ENCODE results near the gene MRPL43. TPM values are rescaled to one million over a fixed set of nuclear protein-coding genes. Genes with fewer than 3 reads are reported as not detected.

MRPL43 gene
- total and polyA plus RNA-seq, 10 of the 15 experiments (the other 5 are each of a cell fraction or from before 2014, with no cell fraction given): 16.6 to 108 (median 65.1) TPM

GRCh38 chr10:101031796-101032636, 44.7 kb upstream of the MRPL43 start (continued):
- no peak for TF ChIP-seq SKIL (IDR thresholded peaks at IDR 0.05; ENCODE audit: low read depth, poor library complexity, severe bottlenecking)
- no peak for TF ChIP-seq PML (IDR thresholded peaks at IDR 0.05; ENCODE audit: low read length)
- peak; percentile 54; the same call in 1 of the 2 replicates for TF ChIP-seq DPF2 (IDR thresholded peaks at IDR 0.05)
- TF ChIP-seq CREM (IDR thresholded peaks at IDR 0.05; ENCODE audit: low read depth): 0 out of 2 replicates have a peak, but pooled peaks have one; percentile 53
- TF ChIP-seq MEF2A (IDR thresholded peaks at IDR 0.05; ENCODE audit: insufficient read depth, low read depth, low read length): no peak
- TF ChIP-seq ZNF217 (IDR thresholded peaks at IDR 0.05): no peak
- TF ChIP-seq, protein P1, sequence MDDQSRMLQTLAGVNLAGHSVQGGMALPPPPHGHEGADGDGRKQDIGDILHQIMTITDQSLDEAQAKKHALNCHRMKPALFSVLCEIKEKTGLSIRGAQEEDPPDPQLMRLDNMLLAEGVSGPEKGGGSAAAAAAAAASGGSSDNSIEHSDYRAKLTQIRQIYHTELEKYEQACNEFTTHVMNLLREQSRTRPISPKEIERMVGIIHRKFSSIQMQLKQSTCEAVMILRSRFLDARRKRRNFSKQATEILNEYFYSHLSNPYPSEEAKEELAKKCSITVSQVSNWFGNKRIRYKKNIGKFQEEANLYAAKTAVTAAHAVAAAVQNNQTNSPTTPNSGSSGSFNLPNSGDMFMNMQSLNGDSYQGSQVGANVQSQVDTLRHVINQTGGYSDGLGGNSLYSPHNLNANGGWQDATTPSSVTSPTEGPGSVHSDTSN (IDR thresholded peaks at IDR 0.05; ENCODE audit: insufficient replicate concordance, low read depth, low read length): peak; percentile 55
- no peak for TF ChIP-seq POU2F2 (IDR thresholded peaks at IDR 0.05; ENCODE audit: borderline replicate concordance, low read depth, low read length)
- TF ChIP-seq, protein P2, sequence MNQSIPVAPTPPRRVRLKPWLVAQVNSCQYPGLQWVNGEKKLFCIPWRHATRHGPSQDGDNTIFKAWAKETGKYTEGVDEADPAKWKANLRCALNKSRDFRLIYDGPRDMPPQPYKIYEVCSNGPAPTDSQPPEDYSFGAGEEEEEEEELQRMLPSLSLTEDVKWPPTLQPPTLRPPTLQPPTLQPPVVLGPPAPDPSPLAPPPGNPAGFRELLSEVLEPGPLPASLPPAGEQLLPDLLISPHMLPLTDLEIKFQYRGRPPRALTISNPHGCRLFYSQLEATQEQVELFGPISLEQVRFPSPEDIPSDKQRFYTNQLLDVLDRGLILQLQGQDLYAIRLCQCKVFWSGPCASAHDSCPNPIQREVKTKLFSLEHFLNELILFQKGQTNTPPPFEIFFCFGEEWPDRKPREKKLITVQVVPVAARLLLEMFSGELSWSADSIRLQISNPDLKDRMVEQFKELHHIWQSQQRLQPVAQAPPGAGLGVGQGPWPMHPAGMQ (IDR thresholded peaks at IDR 0.05; ENCODE audit: borderline replicate concordance): no peak
- TF ChIP-seq NFXL1 (IDR thresholded peaks at IDR 0.05; ENCODE audit: borderline replicate concordance): no peak
- TF ChIP-seq TBL1XR1 (IDR thresholded peaks at IDR 0.05; ENCODE audit: low read depth, low read length): no peak
- TF ChIP-seq CBFB (IDR thresholded peaks at IDR 0.05; ENCODE audit: low read depth): no peak
- TF ChIP-seq, protein P3, sequence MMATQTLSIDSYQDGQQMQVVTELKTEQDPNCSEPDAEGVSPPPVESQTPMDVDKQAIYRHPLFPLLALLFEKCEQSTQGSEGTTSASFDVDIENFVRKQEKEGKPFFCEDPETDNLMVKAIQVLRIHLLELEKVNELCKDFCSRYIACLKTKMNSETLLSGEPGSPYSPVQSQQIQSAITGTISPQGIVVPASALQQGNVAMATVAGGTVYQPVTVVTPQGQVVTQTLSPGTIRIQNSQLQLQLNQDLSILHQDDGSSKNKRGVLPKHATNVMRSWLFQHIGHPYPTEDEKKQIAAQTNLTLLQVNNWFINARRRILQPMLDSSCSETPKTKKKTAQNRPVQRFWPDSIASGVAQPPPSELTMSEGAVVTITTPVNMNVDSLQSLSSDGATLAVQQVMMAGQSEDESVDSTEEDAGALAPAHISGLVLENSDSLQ (IDR thresholded peaks at IDR 0.05): peak; percentile 76
- no peak for TF ChIP-seq EZH2 (IDR thresholded peaks at IDR 0.05; ENCODE audit: borderline replicate concordance, control insufficient read depth, low read depth, low read length)
- TF ChIP-seq CHD4 (IDR thresholded peaks at IDR 0.05): no peak
- TF ChIP-seq MXI1 (IDR thresholded peaks at IDR 0.05; ENCODE audit: low read depth, low read length): peak; percentile 4; the same call in 1 of the 2 replicates
- TF ChIP-seq JUND (IDR thresholded peaks at IDR 0.05; ENCODE audit: low read depth, low read length): no peak
- TF ChIP-seq, protein P4, sequence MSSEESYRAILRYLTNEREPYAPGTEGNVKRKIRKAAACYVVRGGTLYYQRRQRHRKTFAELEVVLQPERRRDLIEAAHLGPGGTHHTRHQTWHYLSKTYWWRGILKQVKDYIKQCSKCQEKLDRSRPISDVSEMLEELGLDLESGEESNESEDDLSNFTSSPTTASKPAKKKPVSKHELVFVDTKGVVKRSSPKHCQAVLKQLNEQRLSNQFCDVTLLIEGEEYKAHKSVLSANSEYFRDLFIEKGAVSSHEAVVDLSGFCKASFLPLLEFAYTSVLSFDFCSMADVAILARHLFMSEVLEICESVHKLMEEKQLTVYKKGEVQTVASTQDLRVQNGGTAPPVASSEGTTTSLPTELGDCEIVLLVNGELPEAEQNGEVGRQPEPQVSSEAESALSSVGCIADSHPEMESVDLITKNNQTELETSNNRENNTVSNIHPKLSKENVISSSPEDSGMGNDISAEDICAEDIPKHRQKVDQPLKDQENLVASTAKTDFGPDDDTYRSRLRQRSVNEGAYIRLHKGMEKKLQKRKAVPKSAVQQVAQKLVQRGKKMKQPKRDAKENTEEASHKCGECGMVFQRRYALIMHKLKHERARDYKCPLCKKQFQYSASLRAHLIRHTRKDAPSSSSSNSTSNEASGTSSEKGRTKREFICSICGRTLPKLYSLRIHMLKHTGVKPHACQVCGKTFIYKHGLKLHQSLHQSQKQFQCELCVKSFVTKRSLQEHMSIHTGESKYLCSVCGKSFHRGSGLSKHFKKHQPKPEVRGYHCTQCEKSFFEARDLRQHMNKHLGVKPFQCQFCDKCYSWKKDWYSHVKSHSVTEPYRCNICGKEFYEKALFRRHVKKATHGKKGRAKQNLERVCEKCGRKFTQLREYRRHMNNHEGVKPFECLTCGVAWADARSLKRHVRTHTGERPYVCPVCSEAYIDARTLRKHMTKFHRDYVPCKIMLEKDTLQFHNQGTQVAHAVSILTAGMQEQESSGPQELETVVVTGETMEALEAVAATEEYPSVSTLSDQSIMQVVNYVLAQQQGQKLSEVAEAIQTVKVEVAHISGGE (CRISPR knock-in tag; IDR thresholded peaks at IDR 0.05): no peak
- no peak for TF ChIP-seq CBX5 (IDR thresholded peaks at IDR 0.05; ENCODE audit: low read depth)
- no peak for TF ChIP-seq TCF7 (IDR thresholded peaks at IDR 0.05; ENCODE audit: borderline replicate concordance)
- TF ChIP-seq SMAD5 (IDR thresholded peaks at IDR 0.05; ENCODE audit: low read depth): no peak

Data from GM12878 (cell line).